HUES48 (cell line): Measurements from ENCODE around the gene ATP6V1A.

ENCODE experiments used
- H3K27ac ChIP-seq: one replicate; pipeline ENCODE4 v1.7.0; 2013; ENCODE audit warnings: low read depth, low read length, inconsistent platforms
- H3K27me3 ChIP-seq: 2 replicates; pipeline ENCODE4 v1.6.1; 2013; ENCODE audit warnings: mild to moderate bottlenecking, low read length; ENCODE audit not compliant: control insufficient read depth, insufficient read depth
- H3K36me3 ChIP-seq: 2 replicates; pipeline ENCODE4 v1.6.1; 2013; ENCODE audit warnings: low read length; ENCODE audit not compliant: control insufficient read depth, insufficient read depth
- H3K4me1 ChIP-seq: 2 replicates; pipeline ENCODE4 v1.6.1; 2013; ENCODE audit warnings: mild to moderate bottlenecking, low read length; ENCODE audit not compliant: control insufficient read depth, insufficient read depth
- H3K4me3 ChIP-seq: 2 replicates; pipeline ENCODE4 v1.5.1; 2013; ENCODE audit warnings: mild to moderate bottlenecking, low read depth, low read length
- H3K9ac ChIP-seq: 2 replicates; pipeline ENCODE4 v1.6.1; 2013; ENCODE audit warnings: mild to moderate bottlenecking, low read depth, low read length, moderate library complexity
- H3K9me3 ChIP-seq: 2 replicates; pipeline ENCODE4 v1.6.1; 2013; ENCODE audit warnings: low read length; ENCODE audit not compliant: control insufficient read depth, insufficient read depth

The ATP6V1A gene

GRCh38 chr3:113721636-113722035 is 25.2 kb upstream of the ATP6V1A start:
- Histone ChIP-seq H3K36me3 (peaks cover 67% of the 10 kb centered on the region), H3K9ac (no peak overlapping the region)

GRCh38 chr3:113728661-113729060 is 18.2 kb upstream of the ATP6V1A start:
- peaks cover 29% of the 10 kb centered on the region for H3K36me3 ChIP-seq
- H3K27me3 ChIP-seq, result no peaks in the 10 kb centered on the region
- peaks cover 14% of the 10 kb centered on the region for H3K4me1 ChIP-seq
- H3K9me3 ChIP-seq, result no peaks in the 10 kb centered on the region
- H3K4me3 ChIP-seq, result no peak overlapping the region
- no peak overlapping the region for H3K9ac ChIP-seq
- no peak overlapping the region for H3K27ac ChIP-seq

More at GRCh38 chr3:113721636-113722035, 25.2 kb upstream of the ATP6V1A start:
- Histone ChIP-seq H3K4me1 (no peaks in the 10 kb centered on the region), H3K27me3 (no peaks in the 10 kb centered on the region), H3K9me3 (no peaks in the 10 kb centered on the region), H3K4me3 (no peak overlapping the region), H3K27ac (no peak overlapping the region)

- peaks cover 17% of the 10 kb centered on the region for H3K4me1 ChIP-seq
- H3K9ac ChIP-seq, result no peak overlapping the region
- no peaks in the 10 kb centered on the region for H3K9me3 ChIP-seq
- H3K27ac ChIP-seq, result peak overlapping the region; percentile 25
- H3K4me3 ChIP-seq, result no peak overlapping the region
- H3K36me3 ChIP-seq, result peaks cover 26% of the 10 kb centered on the region
- H3K27me3 ChIP-seq, result no peaks in the 10 kb centered on the region
Observed at GRCh38 chr3:113730550-113730949, 16.3 kb upstream of the ATP6V1A start.

- Histone ChIP-seq H3K27me3 (no peaks in the 10 kb centered on the region), H3K4me1 (peaks cover 26% of the 10 kb centered on the region), H3K4me3 (no peak overlapping the region), H3K36me3 (peaks cover 26% of the 10 kb centered on the region), H3K27ac (no peak overlapping the region), H3K9ac (no peak overlapping the region), H3K9me3 (no peaks in the 10 kb centered on the region)
Observed at GRCh38 chr3:113731694-113732093, 15.1 kb upstream of the ATP6V1A start.

GRCh38 chr3:113736548-113737089 is 10.2 kb upstream of the ATP6V1A start:
- Histone ChIP-seq H3K9me3 (no peaks in the 10 kb centered on the region), H3K27me3 (no peaks in the 10 kb centered on the region), H3K36me3 (peaks cover 13% of the 10 kb centered on the region), H3K27ac (no peak overlapping the region), H3K4me1 (peaks cover 51% of the 10 kb centered on the region), H3K4me3 (no peak overlapping the region), H3K9ac (no peak overlapping the region)

GRCh38 chr3:113741086-113741485 is 5.7 kb upstream of the ATP6V1A start:
- Histone ChIP-seq H3K4me3 (no peak overlapping the region), H3K9ac (no peak overlapping the region), H3K27ac (no peak overlapping the region), H3K27me3 (no peaks in the 10 kb centered on the region), H3K36me3 (peaks cover 11% of the 10 kb centered on the region), H3K4me1 (peaks cover 57% of the 10 kb centered on the region), H3K9me3 (no peaks in the 10 kb centered on the region)

- Histone ChIP-seq H3K36me3 (peaks cover 11% of the 10 kb centered on the region), H3K4me1 (peaks cover 54% of the 10 kb centered on the region), H3K4me3 (no peak overlapping the region), H3K9me3 (no peaks in the 10 kb centered on the region), H3K27ac (no peak overlapping the region), H3K9ac (no peak overlapping the region), H3K27me3 (no peaks in the 10 kb centered on the region)
Observed at GRCh38 chr3:113741620-113742019, 5.2 kb upstream of the ATP6V1A start.

- H3K36me3 ChIP-seq, result peaks cover 11% of the 10 kb centered on the region
- H3K4me1 ChIP-seq, result peaks cover 43% of the 10 kb centered on the region
- no peak overlapping the region for H3K27ac ChIP-seq
- H3K9me3 ChIP-seq, result no peaks in the 10 kb centered on the region
- H3K9ac ChIP-seq, result no peak overlapping the region
- H3K4me3 ChIP-seq, result no peak overlapping the region
- no peaks in the 10 kb centered on the region for H3K27me3 ChIP-seq
Observed at GRCh38 chr3:113743006-113743630, 3.7 kb upstream of the ATP6V1A start.

- peak overlapping the region; percentile 97 for H3K9ac ChIP-seq
- H3K36me3 ChIP-seq, result peaks cover 11% of the 10 kb centered on the region
- H3K9me3 ChIP-seq, result no peaks in the 10 kb centered on the region
- H3K27me3 ChIP-seq, result no peaks in the 10 kb centered on the region
- peak overlapping the region; percentile 99 for H3K27ac ChIP-seq
- H3K4me3 ChIP-seq, result peak overlapping the region; percentile 91
- peaks cover 30% of the 10 kb centered on the region for H3K4me1 ChIP-seq
Observed at GRCh38 chr3:113744941-113745755, 1.7 kb upstream of the ATP6V1A start.

GRCh38 chr3:113745756-113746547 is 883 bp upstream of the ATP6V1A start, which contains the start of gene NAA50:
TSS of gene NAA50 (minus strand) at chr3:113746249. CDS start at chr3:113745949, 300 bp downstream.
- Histone ChIP-seq H3K27ac (peak within 1 kb of the TSS; percentile 99), H3K4me1 (peaks cover 23% of the 10 kb centered on the region), H3K4me3 (peak within 1 kb of the TSS; percentile 91), H3K36me3 (peaks cover 8% of the 10 kb centered on the region), H3K9me3 (no peaks in the 10 kb centered on the region), H3K27me3 (no peaks in the 10 kb centered on the region), H3K9ac (peak within 1 kb of the TSS; percentile 97)
